Measurements from ENCODE around the gene DDX17.

DNA sequence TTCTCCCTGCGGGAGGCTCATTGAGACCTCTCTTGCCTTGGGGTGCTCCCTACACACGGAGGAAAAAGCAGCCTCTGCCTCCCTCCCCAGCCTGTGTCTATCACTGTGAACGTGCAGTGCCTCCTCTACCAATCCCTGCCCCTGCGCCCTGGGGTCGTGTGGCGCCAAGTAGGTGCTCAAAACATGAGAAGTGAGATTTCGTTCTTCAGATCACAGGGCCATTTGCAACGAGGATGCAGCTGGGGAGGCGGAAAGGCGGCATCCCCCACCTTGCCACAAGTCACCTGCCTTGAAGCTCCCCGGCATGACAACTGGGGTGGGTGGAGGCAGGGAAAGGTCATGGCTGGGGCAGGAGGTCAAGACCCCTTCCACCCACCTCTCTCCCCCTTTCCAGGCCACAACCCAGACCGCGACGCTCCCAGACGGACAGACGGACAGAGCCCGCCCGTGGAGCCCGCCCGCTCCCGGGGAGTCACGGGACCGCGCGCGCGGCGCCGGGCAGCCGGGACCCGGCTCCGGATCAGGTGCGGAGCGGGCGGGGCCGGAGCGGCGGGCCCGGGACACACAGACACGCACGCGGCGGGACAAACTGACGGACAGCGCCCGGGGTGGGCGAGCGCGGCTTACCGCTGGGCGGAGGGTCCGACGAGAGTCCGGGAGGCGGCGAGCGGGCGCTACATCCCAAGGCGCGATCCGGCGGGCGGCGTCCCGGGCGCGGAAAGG lies 51.6 kb downstream of the DDX17 start:
- TF ChIP-seq, protein P1, sequence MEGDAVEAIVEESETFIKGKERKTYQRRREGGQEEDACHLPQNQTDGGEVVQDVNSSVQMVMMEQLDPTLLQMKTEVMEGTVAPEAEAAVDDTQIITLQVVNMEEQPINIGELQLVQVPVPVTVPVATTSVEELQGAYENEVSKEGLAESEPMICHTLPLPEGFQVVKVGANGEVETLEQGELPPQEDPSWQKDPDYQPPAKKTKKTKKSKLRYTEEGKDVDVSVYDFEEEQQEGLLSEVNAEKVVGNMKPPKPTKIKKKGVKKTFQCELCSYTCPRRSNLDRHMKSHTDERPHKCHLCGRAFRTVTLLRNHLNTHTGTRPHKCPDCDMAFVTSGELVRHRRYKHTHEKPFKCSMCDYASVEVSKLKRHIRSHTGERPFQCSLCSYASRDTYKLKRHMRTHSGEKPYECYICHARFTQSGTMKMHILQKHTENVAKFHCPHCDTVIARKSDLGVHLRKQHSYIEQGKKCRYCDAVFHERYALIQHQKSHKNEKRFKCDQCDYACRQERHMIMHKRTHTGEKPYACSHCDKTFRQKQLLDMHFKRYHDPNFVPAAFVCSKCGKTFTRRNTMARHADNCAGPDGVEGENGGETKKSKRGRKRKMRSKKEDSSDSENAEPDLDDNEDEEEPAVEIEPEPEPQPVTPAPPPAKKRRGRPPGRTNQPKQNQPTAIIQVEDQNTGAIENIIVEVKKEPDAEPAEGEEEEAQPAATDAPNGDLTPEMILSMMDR (IDR thresholded peaks at IDR 0.05): no peak
- TF ChIP-seq POLR2A (IDR thresholded peaks at IDR 0.05): no peak
- no peak for TF ChIP-seq POLR2AphosphoS5 (IDR thresholded peaks at IDR 0.05)

Measured in upper lobe of left lung (tissue), 4 donors.